Measurements from ENCODE around the gene C1R.
"Not testable (repeated sequence)": the region's sequence is repeated elsewhere in the genome, so short reads cannot be mapped to it uniquely, and the experiment has no call there.

The C1R gene

DNA sequence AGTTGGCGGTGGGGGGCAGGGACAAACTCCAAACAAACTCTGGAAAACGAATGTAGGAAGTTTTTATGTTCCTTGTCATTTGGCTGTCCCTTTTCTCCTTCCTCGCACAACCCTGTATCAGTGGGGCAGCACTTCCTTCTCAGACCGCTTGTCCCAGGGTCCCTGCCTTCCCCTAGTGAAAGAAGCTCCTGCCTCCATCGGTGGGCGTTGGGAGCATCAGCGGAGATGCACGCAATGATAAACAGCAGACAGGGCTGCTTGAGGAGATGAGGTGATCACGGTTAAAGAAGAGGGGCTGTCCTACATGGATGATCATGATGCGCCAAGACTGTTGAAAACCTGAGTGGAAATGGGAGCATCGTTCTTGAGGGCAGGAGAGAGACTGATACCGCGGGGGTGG, 31.1 kb downstream of the C1R start:
- Histone ChIP-seq H3K36me3 (ENCODE audit: insufficient read depth, low read length) (no peaks in the 10 kb centered on the region), H3K9me3 (ENCODE audit: control insufficient read depth, insufficient read depth, low read length) (no peaks in the 10 kb centered on the region), H3K9ac (ENCODE audit: low read depth, low read length) (peak overlapping the region; percentile 17; the same call in 1 of the 2 replicates), H3K4me1 (ENCODE audit: insufficient read depth, low read length) (peaks cover 8% of the 10 kb centered on the region)

DNA sequence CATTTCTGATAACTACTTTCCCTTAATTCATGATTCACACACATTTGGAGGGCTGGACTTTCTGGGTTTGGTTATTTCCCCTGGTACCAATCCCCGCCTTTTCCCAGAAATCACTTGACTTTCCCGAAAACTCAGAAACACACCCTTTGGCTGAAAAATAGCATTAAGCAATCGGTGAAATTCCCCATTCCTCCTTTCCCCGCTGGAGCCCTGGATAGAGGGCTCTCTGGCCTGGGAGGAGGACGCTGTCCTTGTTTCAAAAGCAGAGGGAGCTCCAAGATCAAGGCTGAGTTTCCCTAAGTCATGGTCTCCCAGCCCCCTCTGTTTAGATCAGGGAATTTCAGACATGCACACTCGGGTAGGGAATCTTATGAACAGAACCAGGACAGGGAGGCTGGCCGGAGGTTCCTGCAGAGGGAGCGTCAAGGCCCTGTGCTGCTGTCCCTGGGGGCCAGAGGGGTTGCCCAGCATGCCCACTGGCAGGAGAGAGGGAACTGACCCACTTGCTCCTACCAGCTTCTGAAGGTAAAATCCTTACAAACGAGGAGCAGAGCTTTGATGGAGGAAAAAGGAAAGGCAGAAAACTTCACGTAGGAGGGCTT, 31.8 kb downstream of the C1R start, which contains the start of gene C1S:
TSS of gene C1S (plus strand) at position 366 of the 602 bp plus-strand sequence. CDS start 1,195 bp downstream, outside the sequence.
- H3K9ac ChIP-seq (ENCODE audit: low read depth, low read length), result peak within 1 kb of the TSS; percentile 17; the same call in 1 of the 2 replicates

GRCh38 chr12:7059780-7060179, 32.5 kb downstream of the C1R start:
- Histone ChIP-seq H3K9ac (ENCODE audit: low read depth, low read length) (no peak overlapping the region), H3K36me3 (ENCODE audit: insufficient read depth, low read length) (no peaks in the 10 kb centered on the region), H3K4me1 (ENCODE audit: insufficient read depth, low read length) (peaks cover 8% of the 10 kb centered on the region), H3K9me3 (ENCODE audit: control insufficient read depth, insufficient read depth, low read length) (no peaks in the 10 kb centered on the region)

More for the DNA sequence above, 31.8 kb downstream of the C1R start, which contains the start of gene C1S:
- no peaks in the 10 kb centered on the region for H3K9me3 ChIP-seq (ENCODE audit: control insufficient read depth, insufficient read depth, low read length)
- peaks cover 8% of the 10 kb centered on the region for H3K4me1 ChIP-seq (ENCODE audit: insufficient read depth, low read length)
- H3K36me3 ChIP-seq (ENCODE audit: insufficient read depth, low read length), result no peaks in the 10 kb centered on the region

DNA sequence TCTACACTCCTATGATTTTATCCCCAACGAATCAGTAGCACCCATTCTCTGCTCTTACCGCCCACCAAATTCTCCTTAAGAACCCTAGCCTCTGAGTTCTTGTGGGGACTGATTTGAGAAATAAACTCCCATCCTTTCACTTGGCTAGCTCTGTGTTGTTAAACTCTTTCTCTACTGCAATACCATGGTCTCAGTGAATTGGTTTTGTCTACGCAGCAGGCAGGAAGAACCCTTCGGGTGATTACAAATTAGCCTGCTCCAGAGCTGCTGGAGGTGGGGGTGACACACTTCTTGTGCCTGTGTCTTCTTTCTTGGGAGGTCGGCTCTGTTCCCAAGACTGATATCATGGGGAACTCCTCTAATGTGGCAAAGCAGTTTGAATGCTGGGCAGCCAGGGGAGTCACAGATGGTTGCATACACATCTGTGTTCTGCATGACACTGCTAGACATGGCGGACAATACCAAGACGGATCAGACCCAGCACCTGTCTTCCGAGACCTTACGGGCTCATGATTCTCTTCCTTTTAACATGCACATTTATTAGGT, 33.3 kb downstream of the C1R start:
- no peak overlapping the region for H3K9ac ChIP-seq (ENCODE audit: low read depth, low read length)
- H3K9me3 ChIP-seq (ENCODE audit: control insufficient read depth, insufficient read depth, low read length), result no peaks in the 10 kb centered on the region
- H3K36me3 ChIP-seq (ENCODE audit: insufficient read depth, low read length), result no peaks in the 10 kb centered on the region
- peaks cover 8% of the 10 kb centered on the region for H3K4me1 ChIP-seq (ENCODE audit: insufficient read depth, low read length)

DNA sequence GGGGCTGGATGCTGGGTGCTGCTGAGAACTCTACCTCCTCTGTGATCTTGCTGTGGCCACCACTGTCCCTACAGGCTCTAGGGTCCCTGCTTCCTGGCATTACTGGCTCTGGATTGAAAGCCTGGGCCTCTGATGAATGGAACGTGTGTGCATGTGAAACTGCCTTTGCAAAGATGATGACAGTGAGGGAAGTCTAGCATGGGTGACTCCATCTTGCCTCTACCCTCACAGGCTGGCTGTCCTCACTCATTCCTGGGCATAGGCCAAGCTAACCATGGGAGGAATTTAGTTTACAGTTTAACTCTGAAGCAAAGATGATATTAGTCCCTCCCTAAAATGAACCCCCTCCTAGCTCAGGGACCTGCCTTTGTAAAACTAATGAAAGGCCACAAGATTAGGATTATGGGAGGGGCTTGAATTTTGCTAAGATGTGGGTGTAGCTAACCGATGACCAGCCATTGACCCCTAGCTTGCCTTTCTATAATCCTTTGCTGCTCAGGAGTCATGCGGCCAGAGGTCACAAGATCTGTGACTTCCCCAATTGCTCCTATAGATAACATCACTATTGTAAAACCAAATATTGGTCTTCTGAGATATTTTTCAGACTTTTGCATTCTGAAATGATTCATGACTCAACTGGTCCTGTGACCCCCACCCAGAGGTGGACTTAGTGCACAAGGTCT, 33.9 kb downstream of the C1R start:
- H3K36me3 ChIP-seq (ENCODE audit: insufficient read depth, low read length), result no peaks in the 10 kb centered on the region
- H3K9me3 ChIP-seq (ENCODE audit: control insufficient read depth, insufficient read depth, low read length), result no peaks in the 10 kb centered on the region
- H3K9ac ChIP-seq (ENCODE audit: low read depth, low read length), result no peak overlapping the region
- H3K4me1 ChIP-seq (ENCODE audit: insufficient read depth, low read length), result peaks cover 8% of the 10 kb centered on the region

GRCh38 chr12:7055736-7056135, 36.5 kb downstream of the C1R start:
- not testable (repeated sequence) for H3K9me3 ChIP-seq (ENCODE audit: control insufficient read depth, insufficient read depth, low read length); H3K4me1 ChIP-seq (ENCODE audit: insufficient read depth, low read length); H3K36me3 ChIP-seq (ENCODE audit: insufficient read depth, low read length); H3K9ac ChIP-seq (ENCODE audit: low read depth, low read length)

GRCh38 chr12:7054925-7055324, 37.3 kb downstream of the C1R start:
- Histone ChIP-seq H3K9me3 (ENCODE audit: control insufficient read depth, insufficient read depth, low read length) (no peaks in the 10 kb centered on the region), H3K9ac (ENCODE audit: low read depth, low read length) (no peak overlapping the region), H3K36me3 (ENCODE audit: insufficient read depth, low read length) (no peaks in the 10 kb centered on the region), H3K4me1 (ENCODE audit: insufficient read depth, low read length) (no peaks in the 10 kb centered on the region)

GRCh38 chr12:7049973-7050372, 42.3 kb downstream of the C1R start:
- H3K36me3 ChIP-seq (ENCODE audit: insufficient read depth, low read length); H3K4me1 ChIP-seq (ENCODE audit: insufficient read depth, low read length); H3K9ac ChIP-seq (ENCODE audit: low read depth, low read length); H3K9me3 ChIP-seq (ENCODE audit: control insufficient read depth, insufficient read depth, low read length): not testable (repeated sequence)

GRCh38 chr12:7049445-7049951, 42.7 kb downstream of the C1R start:
- H3K36me3 ChIP-seq (ENCODE audit: insufficient read depth, low read length); H3K9ac ChIP-seq (ENCODE audit: low read depth, low read length); H3K4me1 ChIP-seq (ENCODE audit: insufficient read depth, low read length); H3K9me3 ChIP-seq (ENCODE audit: control insufficient read depth, insufficient read depth, low read length): not testable (repeated sequence)

- Histone ChIP-seq H3K9ac (ENCODE audit: low read depth, low read length) (no peak overlapping the region), H3K36me3 (ENCODE audit: insufficient read depth, low read length) (no peaks in the 10 kb centered on the region), H3K9me3 (ENCODE audit: control insufficient read depth, insufficient read depth, low read length) (no peaks in the 10 kb centered on the region), H3K4me1 (ENCODE audit: insufficient read depth, low read length) (no peaks in the 10 kb centered on the region)
Measured at GRCh38 chr12:7047306-7047705, 44.9 kb downstream of the C1R start.

- Histone ChIP-seq H3K36me3 (ENCODE audit: insufficient read depth, low read length) (no peaks in the 10 kb centered on the region), H3K9ac (ENCODE audit: low read depth, low read length) (no peak overlapping the region), H3K9me3 (ENCODE audit: control insufficient read depth, insufficient read depth, low read length) (no peaks in the 10 kb centered on the region), H3K4me1 (ENCODE audit: insufficient read depth, low read length) (no peaks in the 10 kb centered on the region)
Measured at GRCh38 chr12:7046383-7047105, 45.7 kb downstream of the C1R start.

- Histone ChIP-seq H3K9me3 (ENCODE audit: control insufficient read depth, insufficient read depth, low read length) (no peaks in the 10 kb centered on the region), H3K4me1 (ENCODE audit: insufficient read depth, low read length) (no peaks in the 10 kb centered on the region), H3K9ac (ENCODE audit: low read depth, low read length) (no peak overlapping the region), H3K36me3 (ENCODE audit: insufficient read depth, low read length) (no peaks in the 10 kb centered on the region)
Measured at GRCh38 chr12:7045913-7046312, 46.3 kb downstream of the C1R start.

- H3K4me1 ChIP-seq (ENCODE audit: insufficient read depth, low read length), result no peaks in the 10 kb centered on the region
- H3K36me3 ChIP-seq (ENCODE audit: insufficient read depth, low read length), result no peaks in the 10 kb centered on the region
- no peaks in the 10 kb centered on the region for H3K9me3 ChIP-seq (ENCODE audit: control insufficient read depth, insufficient read depth, low read length)
- no peak overlapping the region for H3K9ac ChIP-seq (ENCODE audit: low read depth, low read length)
Measured at GRCh38 chr12:7042842-7043241, 49.4 kb downstream of the C1R start.

DNA sequence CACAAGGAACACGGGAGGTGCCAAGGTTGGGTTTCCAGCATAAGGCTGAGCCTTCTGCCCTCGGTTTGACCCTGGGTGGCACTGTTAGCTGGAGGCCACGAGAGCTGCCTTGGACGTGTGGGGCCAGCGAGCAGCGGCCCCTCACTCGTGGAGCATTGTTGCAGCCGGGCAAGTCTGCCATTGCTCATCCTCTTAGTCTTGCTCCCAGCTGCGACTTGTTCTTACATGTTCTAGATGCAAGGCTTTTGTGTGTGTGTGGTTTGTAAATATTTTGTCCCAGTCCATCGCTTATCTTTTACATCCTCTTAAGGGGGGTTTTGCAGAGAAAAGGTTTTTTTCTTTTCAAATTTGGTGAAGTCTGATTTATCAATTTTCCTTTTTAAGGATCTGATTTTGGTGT, 52.8 kb downstream of the C1R start:
- H3K9ac ChIP-seq (ENCODE audit: low read depth, low read length), result no peak overlapping the region
- no peaks in the 10 kb centered on the region; the same call in 1 of the 2 replicates for H3K4me1 ChIP-seq (ENCODE audit: insufficient read depth, low read length)

More for the DNA sequence above, 52.8 kb downstream of the C1R start:
- H3K9me3 ChIP-seq (ENCODE audit: control insufficient read depth, insufficient read depth, low read length), result no peaks in the 10 kb centered on the region
- no peaks in the 10 kb centered on the region for H3K36me3 ChIP-seq (ENCODE audit: insufficient read depth, low read length)
